Caco-2 (cell line): Measurements from ENCODE around the gene AHCYL1. TPM values are rescaled to one million over a fixed set of nuclear protein-coding genes. Genes with fewer than 3 reads are reported as not detected.
A peak's percentile ranks its signal among the peaks of the same experiment; 100 is the strongest.

ENCODE experiments used
- BruUV-seq: library from RNA; stranded (reverse); fragments of 400-500 nt; replicated peaks from 2 replicates; lab custom pipeline; 2021; lab: Mats Ljungman, UMichigan
- CTCF ChIA-PET: fragments of 300-600 bp; sonication (Branson Sonifier 250); formaldehyde crosslinking; loops from one replicate; lab custom pipeline; 2022; ENCODE audit warnings: antibody characterized with exemption; lab: Charles Lee
- POLR2A ChIA-PET: fragments of 300-600 bp; sonication (Branson Sonifier 250); formaldehyde crosslinking; loops from one replicate; lab custom pipeline; 2022; ENCODE audit warnings: antibody characterized with exemption; lab: Charles Lee
- DNase-seq, 2 experiments: peaks; one replicate each; pipeline versions ENCODE4 v3.0.0 to v3.0.0-alpha.2; 2020 to 2022
- H3K27me3 ChIP-seq: replicated peaks from 2 replicates; pipeline ENCODE4 v1.6.0; 2011; ENCODE audit warnings: low read length; ENCODE audit not compliant: control insufficient read depth, insufficient read depth
- H3K36me3 ChIP-seq: 2 replicates; pipeline ENCODE4 v1.5.1; 2011; ENCODE audit warnings: low read length; ENCODE audit not compliant: control insufficient read depth, insufficient read depth
- H3K4me1 ChIP-seq: fragments of 250-450 bp; sonication (Bioruptor Pico); 2 replicates; pipeline ENCODE4 v1.5.1; 2020; ENCODE audit warnings: mild to moderate bottlenecking
- H3K4me3 ChIP-seq: 2 replicates; pipeline ENCODE4 v1.5.1; 2011; ENCODE audit warnings: low read depth, mild to moderate bottlenecking, control low read depth, low read length
- H3K9me3 ChIP-seq: fragments of 250-450 bp; sonication (Bioruptor Pico); 2 replicates; pipeline ENCODE4 v1.5.1; 2020; ENCODE audit warnings: mild to moderate bottlenecking, moderate library complexity
- H3K27ac Mint-ChIP-seq: one replicate; pipeline ENCODE4 v1.8.0; 2022; ENCODE audit warnings: mixed read lengths; ENCODE audit not compliant: unreplicated experiment
- H3K27me3 Mint-ChIP-seq: one replicate; pipeline ENCODE4 v1.8.0; 2022; ENCODE audit warnings: mixed read lengths; ENCODE audit not compliant: insufficient read depth, unreplicated experiment
- H3K36me3 Mint-ChIP-seq: one replicate; pipeline ENCODE4 v1.8.0; 2022; ENCODE audit warnings: mild to moderate bottlenecking, mixed read lengths; ENCODE audit not compliant: insufficient read depth, unreplicated experiment
- H3K4me1 Mint-ChIP-seq: one replicate; pipeline ENCODE4 v1.8.0; 2022; ENCODE audit warnings: low read depth, mixed read lengths; ENCODE audit not compliant: unreplicated experiment
- H3K4me3 Mint-ChIP-seq: one replicate; pipeline ENCODE4 v1.8.0; 2022; ENCODE audit warnings: mild to moderate bottlenecking, moderate library complexity, mixed read lengths; ENCODE audit not compliant: unreplicated experiment
- H3K9me3 Mint-ChIP-seq: one replicate; pipeline ENCODE4 v1.8.0; 2022; ENCODE audit warnings: mixed read lengths; ENCODE audit not compliant: unreplicated experiment
- CTCF ChIP-seq, 2 experiments: fragments of 200-600 bp in 1 of 2; IDR thresholded peaks; 1 replicate in 1 of 2; 2 replicates in 1 of 2; pipeline versions ENCODE4 v1.5.1 to v1.8.0; 2011 to 2022; ENCODE audit warnings: antibody characterized with exemption in 1 of 2, control low read depth in 1 of 2, inconsistent platforms in 1 of 2, low read depth in 1 of 2, low read length in 1 of 2, mild to moderate bottlenecking in 1 of 2, moderate library complexity in 1 of 2; ENCODE audit not compliant: insufficient read depth in 1 of 2, severe bottlenecking in 1 of 2, unreplicated experiment in 1 of 2
- intact Hi-C: fragments of 100-400 bp; cut with micrococcal nuclease; formaldehyde crosslinking; loops from one replicate; pipeline ENCODE4 v1.10.0; 2022; ENCODE audit not compliant: unreplicated experiment
- total RNA-seq: library from RNA; stranded (reverse); gene quantifications from 2 replicates; pipeline ENCODE4 v1.2.3, GENCODE V29; 2022

The AHCYL1 gene
- total RNA-seq, 1 experiment from 2014 or later, result 64.2 TPM

GRCh38 chr1:109977657-109978378 lies 6.7 kb upstream of the AHCYL1 start:
- no peak for TF ChIP-seq CTCF (IDR thresholded peaks at IDR 0.05; ENCODE audit: insufficient read depth in 1 of 2, low read depth in 1 of 2, low read length in 1 of 2, severe bottlenecking in 1 of 2, unreplicated experiment in 1 of 2)
- Histone ChIP-seq H3K4me3 (no peak overlapping the region), H3K27me3 (no peaks in the 10 kb centered on the region), H3K36me3 (no peaks in the 10 kb centered on the region), H3K9me3 (peaks cover 5% of the 10 kb centered on the region; the same call in 1 of the 2 replicates), H3K4me1 (peaks cover 28% of the 10 kb centered on the region)
- ChIA-PET POLR2A (no interaction called here), CTCF (no interaction called here)
- Mint-ChIP-seq H3K27ac (no peak overlapping the region), H3K9me3 (no peaks in the 10 kb centered on the region), H3K4me3 (no peak overlapping the region), H3K27me3 (no peaks in the 10 kb centered on the region), H3K4me1 (peaks cover 18% of the 10 kb centered on the region), H3K36me3 (no peaks in the 10 kb centered on the region)
- intact Hi-C loops, result no loop called here
- DNase-seq, result no peak
- no TSS peak for BruUV-seq

GRCh38 chr1:109978761-109979488 lies 5.6 kb upstream of the AHCYL1 start:
- Mint-ChIP-seq H3K27ac (peak overlapping the region; percentile 74), H3K27me3 (no peaks in the 10 kb centered on the region)

More at GRCh38 chr1:109978761-109979488, 5.6 kb upstream of the AHCYL1 start:
- Histone ChIP-seq H3K36me3 (no peaks in the 10 kb centered on the region), H3K27me3 (no peaks in the 10 kb centered on the region), H3K4me1 (peaks cover 33% of the 10 kb centered on the region), H3K9me3 (peaks cover 5% of the 10 kb centered on the region; the same call in 1 of the 2 replicates), H3K4me3 (no peak overlapping the region)
- POLR2A ChIA-PET, result interaction anchor here (1.2 kb wide), 1 partner anchor 18 kb away, joined by 3 read pairs; no protein-coding TSS in a partner anchor
- Mint-ChIP-seq H3K9me3 (no peaks in the 10 kb centered on the region), H3K4me3 (no peak overlapping the region), H3K36me3 (no peaks in the 10 kb centered on the region), H3K4me1 (peaks cover 18% of the 10 kb centered on the region)
- no peak for TF ChIP-seq CTCF (IDR thresholded peaks at IDR 0.05; ENCODE audit: insufficient read depth in 1 of 2, low read depth in 1 of 2, low read length in 1 of 2, severe bottlenecking in 1 of 2, unreplicated experiment in 1 of 2)
- intact Hi-C loops, result no loop called here
- DNase-seq, result no peak
- CTCF ChIA-PET, result interaction anchor here (0.8 kb wide), 1 partner anchor 50 kb away, joined by 8 read pairs; no protein-coding TSS in a partner anchor
- no TSS peak for BruUV-seq
